ENCODE measurements around the gene NRXN3. TPM values are rescaled to one million over a fixed set of nuclear protein-coding genes. Genes with fewer than 3 reads are reported as not detected.
"Not testable (repeated sequence)": the region's sequence is repeated elsewhere in the genome, so short reads cannot be mapped to it uniquely, and the experiment has no call there.

The NRXN3 gene
- polyA plus RNA-seq, 6 donors from 2014 or later, result not detected

DNA sequence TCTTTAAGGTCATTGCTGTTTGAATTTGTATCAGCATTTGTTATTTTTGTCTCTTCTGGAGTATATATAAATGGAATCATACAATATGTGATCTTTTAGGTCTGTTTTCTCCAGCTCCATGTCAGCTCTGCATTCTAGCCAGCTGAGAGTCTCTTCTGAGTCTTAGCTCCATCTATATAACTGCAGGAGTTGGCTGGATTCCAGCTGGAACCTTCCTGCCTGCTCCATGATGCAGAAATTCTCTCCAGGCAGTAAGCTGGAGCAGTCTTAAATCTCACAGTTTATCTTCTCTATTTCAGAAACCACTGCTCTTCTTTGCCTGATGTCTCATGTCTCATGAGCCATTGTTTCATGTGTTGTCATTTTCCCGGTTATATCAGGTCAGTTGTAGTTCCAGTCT lies 827.6 kb downstream of the NRXN3 start:
- H3K9me3 Mint-ChIP-seq, result peaks cover 0 to 2% (median 0%) of the 10 kb centered on the region in 7 donors
- H3K36me3 Mint-ChIP-seq, result no peaks in the 10 kb centered on the region
- no peaks in the 10 kb centered on the region for H3K4me1 Mint-ChIP-seq
- H3K27ac Mint-ChIP-seq, result no peak overlapping the region
- ATAC-seq (ENCODE audit: low read depth in 2 of 2), result no peak
- no peak overlapping the region for H3K4me3 Mint-ChIP-seq
- no peak for DNase-seq
- peaks cover 7 to 8% (median 7%) of the 10 kb centered on the region in 3 donors for H3K27me3 Mint-ChIP-seq

DNA sequence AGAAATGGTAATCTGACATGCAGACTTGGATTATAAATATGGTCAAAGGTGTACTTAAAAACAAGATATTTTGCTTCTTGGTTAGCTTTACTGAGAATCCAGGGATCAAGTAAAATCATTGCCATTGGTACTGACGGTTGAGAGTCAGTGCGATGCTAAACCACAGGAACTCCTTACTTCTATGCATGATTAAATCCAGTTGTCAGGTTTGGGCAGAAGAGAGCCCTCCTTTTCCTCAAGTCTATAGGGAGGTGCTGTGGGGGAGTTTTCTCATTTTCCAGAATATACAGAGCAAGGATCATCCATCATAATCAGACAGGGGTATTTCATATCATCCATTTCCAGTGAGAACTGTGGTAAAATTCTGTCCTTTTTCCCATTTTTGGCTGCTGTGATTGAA lies 839.1 kb downstream of the NRXN3 start:
- DNase-seq (no peak), ATAC-seq (ENCODE audit: low read depth in 2 of 2) (no peak)
- H3K4me3 Mint-ChIP-seq, result no peak overlapping the region
- H3K4me1 Mint-ChIP-seq, result no peaks in the 10 kb centered on the region
- H3K9me3 Mint-ChIP-seq, result no peaks in the 10 kb centered on the region
- no peak overlapping the region for H3K27ac Mint-ChIP-seq
- peaks cover 0 to 14% (median 6%) of the 10 kb centered on the region in 3 donors for H3K27me3 Mint-ChIP-seq
- no peaks in the 10 kb centered on the region for H3K36me3 Mint-ChIP-seq

DNA sequence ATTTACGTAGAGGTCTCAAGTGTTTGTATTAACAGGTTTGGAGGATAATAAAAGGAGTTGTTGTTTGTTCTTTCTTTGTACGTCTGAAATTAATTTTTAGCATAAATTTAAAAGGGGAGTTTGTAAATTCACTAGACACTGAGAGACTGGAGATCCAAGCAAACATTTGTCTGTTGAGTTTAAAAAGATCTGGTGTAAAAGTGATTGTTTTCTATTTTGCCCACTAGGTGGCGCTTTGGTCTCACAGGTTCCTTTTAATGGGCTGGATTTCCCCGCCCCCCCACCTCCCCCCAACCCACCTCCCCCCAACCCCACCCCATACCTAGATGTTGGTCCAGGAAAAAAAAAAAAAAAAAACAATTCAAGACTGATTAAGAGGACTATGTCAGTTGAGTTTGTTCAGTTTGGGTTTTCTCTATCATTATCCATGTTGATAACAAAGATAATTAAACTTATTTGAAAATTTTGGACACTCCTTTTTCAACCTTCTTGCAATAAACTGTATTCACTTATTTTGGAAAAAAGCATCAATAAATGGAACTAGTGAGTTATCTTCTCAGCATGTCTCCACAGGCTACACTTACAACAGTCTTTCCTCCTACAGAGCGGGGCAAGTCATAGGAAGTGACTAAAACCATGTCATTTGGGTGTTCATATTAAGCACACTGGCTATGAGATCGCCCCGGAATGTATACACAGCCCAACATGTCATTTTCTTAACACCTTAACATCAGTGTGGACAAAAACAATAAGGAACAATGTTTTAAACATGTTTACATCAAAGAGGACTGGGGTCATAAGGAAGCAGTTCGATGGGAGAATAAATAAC lies 841.1 kb downstream of the NRXN3 start:
- Mint-ChIP-seq H3K27me3 (peaks cover 0 to 7% (median 0%) of the 10 kb centered on the region in 3 donors), H3K4me1 (no peaks in the 10 kb centered on the region), H3K36me3 (no peaks in the 10 kb centered on the region), H3K27ac (no peak overlapping the region), H3K4me3 (no peak overlapping the region), H3K9me3 (no peaks in the 10 kb centered on the region)
- DNase-seq (no peak), ATAC-seq (ENCODE audit: low read depth in 2 of 2) (no peak)

DNA sequence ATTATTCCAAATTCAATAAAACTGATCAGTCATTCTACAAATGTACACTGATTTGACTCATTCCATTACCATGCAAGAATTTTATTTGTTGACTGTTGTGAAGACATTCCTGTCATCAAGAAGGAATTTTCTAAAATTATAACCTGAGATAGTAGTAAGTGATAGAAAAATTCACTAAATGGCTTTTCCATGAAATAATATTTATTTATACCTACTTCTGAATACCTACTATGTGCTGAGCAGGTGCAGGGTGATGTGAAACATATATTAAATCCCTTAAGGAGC lies 841.7 kb downstream of the NRXN3 start:
- DNase-seq (no peak), ATAC-seq (ENCODE audit: low read depth in 2 of 2) (no peak)
- Mint-ChIP-seq H3K27ac (no peak overlapping the region), H3K27me3 (peaks cover 0 to 7% (median 0%) of the 10 kb centered on the region in 3 donors), H3K4me1 (no peaks in the 10 kb centered on the region), H3K4me3 (no peak overlapping the region), H3K9me3 (no peaks in the 10 kb centered on the region), H3K36me3 (no peaks in the 10 kb centered on the region)

DNA sequence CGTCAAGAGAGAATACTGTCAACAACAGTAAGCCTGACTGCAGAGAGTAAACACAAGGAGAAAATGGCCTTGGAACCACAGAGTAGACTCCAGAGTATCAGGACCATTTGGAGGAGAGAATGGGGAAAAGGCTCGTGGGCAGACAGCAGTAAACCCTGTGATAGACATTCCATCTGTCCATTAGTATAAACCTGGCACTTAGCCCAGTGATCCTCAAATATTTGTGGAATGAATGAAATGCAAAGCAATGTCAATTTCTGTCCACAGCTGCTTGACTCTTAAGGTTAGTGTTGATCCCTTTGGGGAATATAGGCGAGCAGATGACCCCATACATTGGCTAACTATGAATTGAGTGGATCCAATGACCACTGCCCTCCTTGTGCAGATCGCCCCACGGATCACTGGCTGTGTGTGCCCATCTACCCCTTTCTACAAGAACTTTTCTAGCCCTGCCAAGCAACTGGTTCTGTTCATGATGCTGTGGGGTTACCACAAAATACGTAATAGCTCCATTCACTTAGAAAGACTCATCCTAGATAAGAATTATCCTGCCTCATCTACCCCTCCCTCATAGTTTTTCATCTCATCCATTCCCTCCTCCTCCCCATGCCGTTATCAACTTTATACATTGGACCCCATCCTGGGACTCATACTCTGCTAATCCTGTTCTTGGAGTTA lies 846.8 kb downstream of the NRXN3 start:
- Mint-ChIP-seq H3K4me1 (no peaks in the 10 kb centered on the region), H3K27me3 (peaks cover 0 to 3% (median 0%) of the 10 kb centered on the region in 3 donors), H3K4me3 (no peak overlapping the region), H3K27ac (no peak overlapping the region), H3K9me3 (no peaks in the 10 kb centered on the region), H3K36me3 (no peaks in the 10 kb centered on the region)
- ATAC-seq (ENCODE audit: low read depth in 2 of 2) (no peak), DNase-seq (no peak)

DNA sequence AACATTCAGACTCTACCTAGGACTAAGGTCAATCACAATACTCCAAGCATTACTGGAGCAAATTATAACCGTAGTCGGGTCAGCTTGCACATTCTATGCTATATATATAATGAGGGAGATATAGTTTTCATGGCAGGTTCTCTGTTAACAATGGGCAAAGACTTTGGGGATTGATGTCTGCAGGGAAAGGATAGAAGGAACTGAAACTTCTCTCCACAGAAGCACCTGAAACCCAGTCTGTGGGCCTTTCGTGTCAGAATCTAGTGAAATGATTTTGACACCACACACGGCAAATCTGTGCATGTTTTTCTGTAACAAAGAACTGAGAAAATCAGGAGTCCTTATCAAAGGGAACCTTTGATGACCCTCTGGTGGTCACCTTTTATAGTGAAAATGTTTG lies 847.4 kb downstream of the NRXN3 start:
- no peak for DNase-seq
- Mint-ChIP-seq H3K27me3 (peaks cover 0 to 3% (median 0%) of the 10 kb centered on the region in 3 donors), H3K27ac (no peak overlapping the region), H3K9me3 (no peaks in the 10 kb centered on the region), H3K4me1 (no peaks in the 10 kb centered on the region), H3K36me3 (no peaks in the 10 kb centered on the region), H3K4me3 (no peak overlapping the region)
- no peak for ATAC-seq (ENCODE audit: low read depth in 2 of 2)

DNA sequence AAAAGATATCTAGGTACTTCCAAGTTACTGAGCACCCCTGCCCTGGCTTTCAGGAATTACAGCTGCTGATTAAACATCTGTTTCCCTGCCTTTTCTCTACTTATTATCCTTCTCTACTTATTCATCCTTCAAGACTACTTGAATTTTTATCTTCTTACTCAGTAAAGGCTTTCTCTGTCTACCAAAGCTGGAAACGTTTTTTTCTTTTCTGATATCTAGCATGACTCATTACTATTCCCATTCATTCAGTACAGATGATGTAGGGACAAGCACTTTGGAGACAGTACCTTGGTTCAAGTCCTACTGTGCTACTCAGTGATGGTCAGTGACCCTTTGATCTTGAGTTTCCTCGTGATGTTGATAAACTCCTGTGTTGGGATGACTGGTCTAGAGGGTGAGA lies 848.7 kb downstream of the NRXN3 start:
- Mint-ChIP-seq H3K27ac (no peak overlapping the region), H3K9me3 (peaks cover 0 to 5% (median 0%) of the 10 kb centered on the region in 7 donors), H3K4me1 (no peaks in the 10 kb centered on the region), H3K36me3 (no peaks in the 10 kb centered on the region), H3K27me3 (peaks cover 0 to 3% (median 0%) of the 10 kb centered on the region in 3 donors), H3K4me3 (no peak overlapping the region)
- ATAC-seq (ENCODE audit: low read depth in 2 of 2) (no peak), DNase-seq (no peak)

DNA sequence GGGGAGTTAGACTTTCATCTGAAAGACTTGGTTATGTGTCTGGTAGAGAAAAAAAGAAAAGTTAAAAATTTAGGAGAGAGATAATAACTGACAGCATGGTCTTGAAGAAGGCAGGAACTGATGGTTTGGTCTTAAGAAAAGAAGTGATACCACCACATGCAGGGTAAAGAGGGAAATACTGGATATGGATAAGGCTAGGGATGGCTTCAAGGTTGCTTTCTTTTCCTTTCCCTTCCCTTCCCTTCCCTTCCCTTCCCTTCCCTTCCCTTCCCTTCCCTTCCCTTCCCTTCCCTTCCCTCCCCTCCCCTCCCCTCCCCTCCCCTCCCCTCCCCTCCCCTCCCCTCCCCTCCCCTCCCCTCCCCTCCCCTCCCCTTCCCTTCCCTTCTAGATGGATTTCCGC lies 849.7 kb downstream of the NRXN3 start:
- H3K36me3 Mint-ChIP-seq; H3K27ac Mint-ChIP-seq; H3K27me3 Mint-ChIP-seq; ATAC-seq (ENCODE audit: low read depth in 2 of 2); DNase-seq; H3K4me1 Mint-ChIP-seq; H3K9me3 Mint-ChIP-seq; H3K4me3 Mint-ChIP-seq: not testable (repeated sequence)

DNA sequence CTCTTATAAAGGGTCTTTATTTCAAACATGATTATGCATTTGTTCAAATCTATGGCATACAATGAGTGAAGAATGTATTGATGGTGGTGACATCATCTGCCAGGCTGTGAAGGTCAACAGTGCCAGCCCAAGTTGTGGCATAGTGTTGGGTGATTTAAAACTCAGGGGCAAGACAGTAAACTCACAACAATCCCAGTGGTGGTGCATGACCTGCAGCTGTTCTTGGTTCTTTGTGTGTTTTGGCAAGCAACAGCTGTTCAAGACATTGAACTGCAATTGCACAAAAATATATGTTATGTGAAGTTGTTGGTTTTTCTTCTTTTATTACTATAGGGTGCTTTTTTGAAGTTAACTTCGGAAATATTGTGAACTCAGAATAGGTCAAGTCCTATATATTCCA lies 851.6 kb downstream of the NRXN3 start:
- Mint-ChIP-seq H3K27me3 (peaks cover 0 to 3% (median 0%) of the 10 kb centered on the region in 3 donors), H3K9me3 (peaks cover 0 to 5% (median 3%) of the 10 kb centered on the region in 7 donors), H3K36me3 (no peaks in the 10 kb centered on the region), H3K4me1 (no peaks in the 10 kb centered on the region), H3K4me3 (no peak overlapping the region), H3K27ac (no peak overlapping the region)
- DNase-seq (no peak), ATAC-seq (ENCODE audit: low read depth in 2 of 2) (no peak)

DNA sequence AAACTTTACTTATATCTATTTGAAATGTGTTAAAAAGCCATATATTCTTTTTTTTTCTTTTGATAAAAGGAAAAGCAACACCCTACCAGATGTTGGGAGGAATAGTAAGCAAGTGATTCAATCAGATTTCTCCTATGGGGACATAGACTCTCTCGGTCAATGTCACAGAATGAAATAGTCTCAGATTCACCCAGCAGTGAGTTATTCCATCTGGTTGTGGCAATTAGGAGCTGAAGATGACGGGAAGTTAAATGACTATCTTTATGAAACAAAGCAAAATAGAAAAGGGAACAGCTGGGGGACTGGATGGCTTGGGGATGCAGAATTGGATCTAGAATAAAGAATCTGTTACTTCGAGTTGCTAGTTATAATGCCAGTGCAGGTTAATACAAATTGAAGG lies 857.0 kb downstream of the NRXN3 start:
- Mint-ChIP-seq H3K36me3 (no peaks in the 10 kb centered on the region), H3K9me3 (peaks cover 0 to 10% (median 4%) of the 10 kb centered on the region in 7 donors), H3K27me3 (no peaks in the 10 kb centered on the region), H3K27ac (no peak overlapping the region), H3K4me1 (no peaks in the 10 kb centered on the region), H3K4me3 (no peak overlapping the region)
- no peak for DNase-seq
- no peak for ATAC-seq (ENCODE audit: low read depth in 2 of 2)

DNA sequence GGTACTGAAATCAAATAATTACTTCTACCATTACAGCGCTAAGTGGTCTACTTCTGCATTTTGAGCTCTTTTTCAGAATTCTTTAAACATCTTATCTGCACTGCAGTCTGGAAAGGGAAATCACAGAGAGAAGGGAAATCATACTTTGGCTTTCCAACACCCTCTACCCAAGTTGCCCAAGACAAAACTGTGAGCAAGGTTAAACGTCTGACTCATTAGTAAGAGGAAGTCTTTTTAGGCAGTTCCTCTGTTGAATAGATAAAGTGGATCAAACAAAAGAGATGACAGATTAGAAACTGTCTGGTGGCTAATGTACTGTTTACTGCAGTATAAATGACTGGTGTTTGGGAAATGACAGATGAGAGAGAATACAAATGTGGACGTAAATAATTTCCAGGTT lies 858.1 kb downstream of the NRXN3 start:
- ATAC-seq (ENCODE audit: low read depth in 2 of 2) (no peak), DNase-seq (no peak)
- H3K36me3 Mint-ChIP-seq, result no peaks in the 10 kb centered on the region
- no peaks in the 10 kb centered on the region for H3K4me1 Mint-ChIP-seq
- H3K27ac Mint-ChIP-seq, result peak overlapping the region in 1 of 6 donors; percentile 7
- H3K9me3 Mint-ChIP-seq, result peaks cover 0 to 10% (median 3%) of the 10 kb centered on the region in 7 donors
- H3K27me3 Mint-ChIP-seq, result no peaks in the 10 kb centered on the region
- no peak overlapping the region for H3K4me3 Mint-ChIP-seq

DNA sequence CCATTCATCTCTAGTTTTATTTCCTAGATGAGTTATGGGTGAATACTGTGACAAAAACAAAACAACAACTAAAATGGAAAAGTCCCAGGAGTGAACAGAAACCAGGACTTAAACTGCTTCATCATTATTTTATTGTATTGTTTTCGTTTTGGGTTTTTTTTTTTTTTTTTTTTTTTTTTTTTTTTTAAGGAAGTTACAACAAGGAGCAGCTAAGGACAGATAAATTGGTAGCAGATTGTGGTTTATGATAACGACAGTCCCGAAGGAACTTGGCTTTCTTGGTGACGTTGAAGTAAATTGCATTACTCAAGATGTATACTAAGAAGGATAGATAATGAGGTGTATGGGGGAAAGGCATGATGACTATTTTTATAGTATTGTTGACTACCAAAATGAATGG lies 866.3 kb downstream of the NRXN3 start:
- H3K27ac Mint-ChIP-seq, result no peak overlapping the region
- DNase-seq (no peak), ATAC-seq (ENCODE audit: low read depth in 2 of 2) (no peak)
- H3K4me1 Mint-ChIP-seq, result no peaks in the 10 kb centered on the region
- H3K27me3 Mint-ChIP-seq, result no peaks in the 10 kb centered on the region
- no peak overlapping the region for H3K4me3 Mint-ChIP-seq
- H3K36me3 Mint-ChIP-seq, result no peaks in the 10 kb centered on the region
- peaks cover 4 to 10% (median 8%) of the 10 kb centered on the region in 7 donors for H3K9me3 Mint-ChIP-seq

DNA sequence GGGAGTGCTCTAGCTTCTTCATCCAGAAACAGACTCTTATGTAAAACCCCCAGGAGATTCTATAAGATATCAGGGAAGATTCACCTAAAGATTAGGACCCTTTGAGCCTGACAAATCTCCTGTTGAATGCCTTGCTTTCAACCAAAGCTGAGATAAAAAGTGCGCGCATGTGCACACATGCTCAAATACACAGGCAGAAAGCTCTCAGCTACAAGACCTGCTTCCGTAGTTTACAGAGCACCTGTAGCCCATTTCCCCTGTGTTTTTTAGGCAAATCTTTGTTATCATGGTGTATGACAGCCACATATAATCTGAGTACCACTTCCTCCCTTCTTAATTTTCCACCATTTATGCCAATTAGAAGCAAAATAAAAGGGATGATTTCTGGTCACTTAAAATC lies 866.9 kb downstream of the NRXN3 start:
- ATAC-seq (ENCODE audit: low read depth in 2 of 2), result no peak
- Mint-ChIP-seq H3K4me3 (no peak overlapping the region), H3K27me3 (no peaks in the 10 kb centered on the region), H3K9me3 (peaks cover 4 to 10% (median 8%) of the 10 kb centered on the region in 7 donors), H3K36me3 (no peaks in the 10 kb centered on the region), H3K4me1 (no peaks in the 10 kb centered on the region), H3K27ac (no peak overlapping the region)
- DNase-seq, result no peak

DNA sequence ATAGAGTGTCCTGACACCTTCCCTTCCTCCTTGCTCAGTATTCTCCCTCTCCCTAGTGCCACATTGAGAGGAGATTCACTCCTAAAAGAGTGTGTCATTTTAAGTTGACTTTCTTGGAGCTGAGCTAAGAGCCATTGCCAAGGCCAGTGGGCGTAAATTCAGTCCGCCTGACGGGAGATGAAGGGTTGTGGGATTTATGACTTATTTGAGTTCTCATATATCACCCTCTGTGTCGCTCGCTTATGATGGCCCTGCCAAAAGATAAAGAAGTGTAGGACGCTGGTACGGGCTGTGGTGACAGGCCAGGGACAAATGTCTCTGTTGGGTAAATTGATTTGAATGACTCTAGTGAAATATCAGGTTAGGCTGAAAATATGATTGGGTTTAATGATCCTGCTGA lies 867.4 kb downstream of the NRXN3 start:
- H3K27me3 Mint-ChIP-seq, result no peaks in the 10 kb centered on the region
- no peak for ATAC-seq (ENCODE audit: low read depth in 2 of 2)
- H3K4me3 Mint-ChIP-seq, result no peak overlapping the region
- H3K27ac Mint-ChIP-seq, result no peak overlapping the region
- no peak for DNase-seq
- no peaks in the 10 kb centered on the region for H3K36me3 Mint-ChIP-seq
- no peaks in the 10 kb centered on the region for H3K4me1 Mint-ChIP-seq
- peaks cover 4 to 10% (median 8%) of the 10 kb centered on the region in 7 donors for H3K9me3 Mint-ChIP-seq

Data from naive B cell (primary cell).